A549 treated with AZD9567 at 1 μM for 4 hours (cell line): ENCODE data around the gene ZMYND15. TPM values are rescaled to one million over a fixed set of nuclear protein-coding genes. Genes with fewer than 3 reads are reported as not detected.

Experiments used
- total RNA-seq: library from RNA; stranded (reverse); fragments of 200-300 nt; extraction: Qiagen RNA extraction; gene quantifications from 5 replicates; pipeline ENCODE4 v1.2.3, GENCODE V29; 2022; ENCODE audit not compliant: insufficient read depth

Gene ZMYND15, protein sequence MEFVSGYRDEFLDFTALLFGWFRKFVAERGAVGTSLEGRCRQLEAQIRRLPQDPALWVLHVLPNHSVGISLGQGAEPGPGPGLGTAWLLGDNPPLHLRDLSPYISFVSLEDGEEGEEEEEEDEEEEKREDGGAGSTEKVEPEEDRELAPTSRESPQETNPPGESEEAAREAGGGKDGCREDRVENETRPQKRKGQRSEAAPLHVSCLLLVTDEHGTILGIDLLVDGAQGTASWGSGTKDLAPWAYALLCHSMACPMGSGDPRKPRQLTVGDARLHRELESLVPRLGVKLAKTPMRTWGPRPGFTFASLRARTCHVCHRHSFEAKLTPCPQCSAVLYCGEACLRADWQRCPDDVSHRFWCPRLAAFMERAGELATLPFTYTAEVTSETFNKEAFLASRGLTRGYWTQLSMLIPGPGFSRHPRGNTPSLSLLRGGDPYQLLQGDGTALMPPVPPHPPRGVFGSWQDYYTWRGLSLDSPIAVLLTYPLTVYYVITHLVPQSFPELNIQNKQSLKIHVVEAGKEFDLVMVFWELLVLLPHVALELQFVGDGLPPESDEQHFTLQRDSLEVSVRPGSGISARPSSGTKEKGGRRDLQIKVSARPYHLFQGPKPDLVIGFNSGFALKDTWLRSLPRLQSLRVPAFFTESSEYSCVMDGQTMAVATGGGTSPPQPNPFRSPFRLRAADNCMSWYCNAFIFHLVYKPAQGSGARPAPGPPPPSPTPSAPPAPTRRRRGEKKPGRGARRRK
- 0.38 to 0.73 TPM (median 0.53 TPM) in 4 of 5 replicates, not detected in the other for total RNA-seq

DNA sequence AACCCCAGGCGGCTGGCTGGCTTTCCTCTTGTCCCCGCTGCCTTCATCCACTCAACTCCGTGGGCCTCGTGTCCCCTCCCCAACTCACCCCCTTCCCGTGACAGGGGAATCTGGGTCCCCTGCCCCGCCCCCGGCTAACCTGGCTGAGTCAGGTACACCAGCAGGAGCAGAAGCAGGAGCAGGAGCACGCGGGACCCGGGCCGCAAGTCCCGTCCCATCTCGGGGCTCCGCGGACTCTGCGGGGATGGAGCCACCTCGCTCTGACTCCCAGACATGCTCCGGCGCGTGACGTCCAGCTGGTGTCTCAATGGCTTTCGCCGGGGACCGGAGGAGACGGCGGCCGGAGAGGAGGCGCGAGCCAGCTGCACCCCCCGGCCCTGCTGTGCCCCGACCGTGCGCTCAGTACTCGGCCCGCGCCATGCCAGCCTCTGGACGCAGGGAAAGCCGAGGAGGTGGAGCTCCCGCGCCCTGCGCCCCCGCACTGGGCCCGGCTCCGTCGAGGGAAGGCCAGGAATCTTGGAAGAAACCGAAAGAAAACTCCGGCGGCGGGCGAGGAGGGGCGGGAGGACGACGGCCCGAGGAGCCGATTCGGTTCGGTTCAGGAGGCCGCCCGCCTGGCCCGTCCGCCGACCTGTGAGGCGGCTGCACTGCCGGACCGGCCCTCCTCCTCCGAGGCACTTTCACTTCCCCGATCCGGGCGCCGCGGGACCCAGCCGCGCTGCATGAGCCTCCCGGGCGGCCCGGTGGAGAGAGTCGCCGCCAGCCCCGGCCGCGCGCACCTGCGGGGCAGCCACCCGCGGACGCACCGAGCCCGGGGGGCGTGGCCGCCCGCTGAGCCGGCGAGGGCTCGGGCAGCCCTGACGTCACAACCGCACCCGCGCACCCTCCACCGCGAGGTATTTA lies at the start of gene ZMYND15, which contains the start of gene CXCL16:
ZMYND15 (plus strand) TSS at position 712 of the 903 bp plus-strand sequence. CDS start 716 bp downstream, outside the sequence.
CXCL16 (minus strand) TSS at position 807 of the 903 bp plus-strand sequence; CDS start at position 218, 589 bp downstream.

DNA sequence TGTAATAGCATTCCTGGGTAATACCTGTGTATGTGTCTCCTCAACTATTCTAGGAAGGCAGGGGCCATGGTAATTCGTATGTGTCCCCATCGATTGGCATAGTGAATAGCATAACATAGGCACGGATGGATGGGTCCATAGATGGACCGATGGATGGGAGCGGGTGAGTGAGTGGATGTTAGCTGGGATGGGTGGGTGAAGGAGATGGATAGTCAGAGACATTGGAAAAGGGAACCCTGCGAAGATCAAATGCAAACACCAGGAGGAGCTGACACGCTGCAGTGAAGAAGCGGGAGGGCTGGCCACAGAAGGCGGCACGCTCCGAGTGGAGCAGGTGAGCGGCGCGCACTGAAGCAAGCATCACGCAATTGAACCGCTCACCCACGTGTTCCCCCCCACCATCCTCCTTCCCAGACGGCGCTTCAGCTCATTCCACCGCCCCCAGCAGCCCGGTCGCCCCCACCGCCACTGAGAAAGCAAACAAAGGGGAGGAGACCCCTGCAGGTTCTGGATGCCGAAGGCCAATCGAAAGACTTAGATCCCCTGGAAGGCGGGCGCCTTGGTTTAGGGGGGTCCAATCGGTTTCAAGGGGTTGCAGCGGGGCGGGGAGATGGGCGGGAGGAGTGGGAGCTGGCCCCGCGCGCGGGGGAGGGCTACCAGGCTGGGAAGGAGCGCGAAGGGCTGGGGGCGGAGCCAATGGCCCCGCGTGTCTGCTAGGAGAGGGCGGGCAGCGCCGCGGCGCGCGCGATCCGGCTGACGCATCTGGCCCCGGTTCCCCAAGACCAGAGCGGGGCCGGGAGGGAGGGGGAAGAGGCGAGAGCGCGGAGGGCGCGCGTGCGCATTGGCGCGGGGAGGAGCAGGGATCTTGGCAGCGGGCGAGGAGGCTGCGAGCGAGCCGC lies 29.6 kb upstream of the ZMYND15 start, which contains the start of gene ARRB2:
ARRB2 (plus strand) TSS at position 839 of the 899 bp plus-strand sequence. CDS start 90 bp downstream, outside the sequence.

DNA sequence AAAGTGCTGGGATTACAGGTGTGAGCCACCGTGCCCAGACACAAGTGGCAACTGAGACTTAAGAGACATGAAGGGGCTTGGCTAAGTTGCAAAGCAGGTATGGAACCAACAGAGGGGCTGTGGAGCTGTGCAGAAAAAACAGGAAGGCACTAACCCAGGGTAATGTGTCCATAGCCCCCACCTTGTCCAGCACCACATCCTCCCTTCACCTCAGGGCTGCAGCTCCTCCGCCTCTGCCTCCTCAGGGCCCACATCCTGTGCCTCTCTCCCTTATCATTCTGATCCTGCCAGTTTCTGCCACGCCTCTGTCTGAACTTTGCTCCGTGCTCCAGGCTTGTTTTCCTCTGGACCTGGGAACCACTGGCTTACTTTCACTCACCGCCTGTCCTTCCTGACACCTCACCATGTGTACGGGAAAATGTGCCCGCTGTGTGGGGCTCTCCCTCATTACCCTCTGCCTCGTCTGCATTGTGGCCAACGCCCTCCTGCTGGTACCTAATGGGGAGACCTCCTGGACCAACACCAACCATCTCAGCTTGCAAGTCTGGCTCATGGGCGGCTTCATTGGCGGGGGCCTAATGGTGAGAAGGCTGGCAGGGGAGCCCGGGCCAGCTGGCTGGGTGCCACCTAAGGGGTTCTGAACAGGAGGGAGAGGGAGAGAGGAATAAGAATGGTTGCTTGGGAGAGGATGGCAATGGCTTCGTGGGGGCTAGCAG lies 32.0 kb downstream of the ZMYND15 start, which contains the start of gene TM4SF5:
TM4SF5 (plus strand) TSS at position 368 of the 716 bp plus-strand sequence; CDS start at position 405, 37 bp downstream.

DNA sequence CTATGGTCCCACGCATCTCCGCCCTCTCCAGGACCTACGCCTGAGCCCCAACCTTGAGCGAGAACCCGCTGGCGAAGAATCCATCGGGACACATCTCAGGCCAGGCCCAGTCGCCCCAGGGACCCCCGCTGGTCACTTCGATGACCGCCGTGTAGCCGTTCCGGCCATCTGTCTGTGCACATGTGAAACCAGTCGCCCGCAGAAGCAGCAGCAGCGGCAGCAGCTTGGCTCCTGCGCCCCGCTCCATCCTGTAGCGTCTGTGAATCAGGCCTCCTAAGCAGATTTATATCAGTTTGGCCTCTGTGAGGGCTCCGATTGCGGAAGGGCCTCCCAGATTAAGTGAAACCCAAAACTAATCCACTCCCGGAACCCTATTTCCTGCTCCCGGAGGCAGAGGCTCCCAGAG lies 46.5 kb downstream of the ZMYND15 start, which contains the start of gene VMO1:
VMO1 (minus strand) TSS at position 259 of the 406 bp plus-strand sequence; CDS start at position 247, 12 bp downstream.

DNA sequence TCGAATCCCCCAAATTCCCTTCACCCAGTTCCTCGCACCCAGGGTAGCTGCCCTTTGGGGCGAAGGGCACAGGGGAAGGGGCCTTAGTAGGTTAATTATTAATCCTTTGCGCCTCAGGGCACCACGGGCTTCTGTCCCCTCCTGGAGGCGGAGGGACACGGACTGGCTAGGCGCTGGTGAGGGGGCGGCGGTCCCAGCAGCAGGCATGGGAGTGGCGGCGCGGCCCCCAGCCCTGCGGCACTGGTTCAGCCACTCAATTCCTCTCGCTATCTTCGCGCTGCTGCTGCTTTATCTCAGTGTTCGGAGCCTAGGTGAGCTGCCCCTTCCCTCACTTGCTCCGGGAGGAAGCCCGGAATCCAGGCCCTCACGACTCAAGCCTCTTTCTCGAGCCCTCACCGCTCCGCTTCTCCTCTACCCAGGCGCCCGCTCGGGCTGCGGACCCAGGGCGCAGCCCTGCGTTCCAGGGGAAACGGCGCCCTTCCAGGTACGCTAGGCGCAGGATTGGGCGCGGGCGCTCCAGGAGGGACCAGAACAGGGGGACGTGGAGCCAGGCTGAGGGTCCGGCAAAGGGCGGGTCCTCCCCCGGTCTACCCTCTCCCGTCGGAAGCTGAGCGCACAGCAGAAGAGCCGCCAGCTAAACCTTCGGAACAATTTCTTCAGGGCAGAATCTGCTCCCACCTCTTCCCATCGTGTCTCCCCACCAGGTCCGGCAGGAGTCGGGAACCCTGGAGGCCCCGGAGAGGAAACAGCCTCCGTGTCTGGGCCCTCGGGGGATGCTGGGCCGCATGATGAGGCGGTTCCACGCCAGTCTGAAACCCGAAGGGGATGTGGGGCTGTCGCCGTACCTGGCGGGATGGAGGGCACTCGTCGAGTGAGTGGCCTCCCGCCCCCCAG lies 49.4 kb downstream of the ZMYND15 start, which contains the start of gene GLTPD2:
GLTPD2 (plus strand) TSS at position 158 of the 894 bp plus-strand sequence; CDS start at position 206, 48 bp downstream.

Other genes with a start within 250 kb of the ZMYND15 start
- gene SPNS2, start 241.0 kb upstream of the ZMYND15 start, total RNA-seq: 3.8 to 12.9 TPM (median 10.5 TPM) in 5 replicates
- gene MYBBP1A, start 184.4 kb upstream of the ZMYND15 start, total RNA-seq: 81.1 to 113 TPM (median 101 TPM) in 5 replicates
- not detected in 5 replicates for gene GGT6, start 179.3 kb upstream of the ZMYND15 start, total RNA-seq
- gene SMTNL2, start 155.3 kb upstream of the ZMYND15 start, total RNA-seq: 0.25 to 0.81 TPM (median 0.39 TPM) in 4 of 5 replicates, not detected in the other
- 0.08 to 0.19 TPM (median 0.13 TPM) in 4 of 5 replicates, not detected in the other for gene ALOX15, start 98.2 kb upstream of the ZMYND15 start, total RNA-seq
- gene PELP1, start 35.7 kb upstream of the ZMYND15 start, total RNA-seq: 66.9 to 82.2 TPM (median 76.2 TPM) in 5 replicates
- gene ARRB2, start 29.2 kb upstream of the ZMYND15 start, total RNA-seq: 37.0 to 64.2 TPM (median 54.1 TPM) in 5 replicates
- gene MED11, start 8.4 kb upstream of the ZMYND15 start, total RNA-seq: 41.9 to 56.7 TPM (median 44.4 TPM) in 5 replicates
- gene CXCL16, start 95 bp downstream of the ZMYND15 start, total RNA-seq: 10.4 to 19.0 TPM (median 15.7 TPM) in 5 replicates
- 0.58 to 0.88 TPM (median 0.65 TPM) in 4 of 5 replicates, not detected in the other for gene TM4SF5, start 32.1 kb downstream of the ZMYND15 start, total RNA-seq
- 0.85 to 1.4 TPM (median 0.92 TPM) in 4 of 5 replicates, not detected in the other for gene VMO1, start 46.5 kb downstream of the ZMYND15 start, total RNA-seq
- 0.13 TPM in 1 of 5 replicates, not detected in the others for gene GLTPD2, start 49.1 kb downstream of the ZMYND15 start, total RNA-seq
- gene PSMB6, start 56.3 kb downstream of the ZMYND15 start, total RNA-seq: 404 to 505 TPM (median 496 TPM) in 5 replicates
- 16.4 to 29.9 TPM (median 27.4 TPM) in 5 replicates for gene PLD2, start 67.3 kb downstream of the ZMYND15 start, total RNA-seq
- gene MINK1, start 93.5 kb downstream of the ZMYND15 start, total RNA-seq: 43.4 to 60.9 TPM (median 59.8 TPM) in 5 replicates
- gene C17orf107, start 159.7 kb downstream of the ZMYND15 start, total RNA-seq: 0.33 to 0.38 TPM (median 0.34 TPM) in 4 of 5 replicates, not detected in the other
- 0.08 to 0.17 TPM (median 0.09 TPM) in 4 of 5 replicates, not detected in the other for gene CHRNE, start 163.3 kb downstream of the ZMYND15 start, total RNA-seq
- gene GP1BA, start 192.4 kb downstream of the ZMYND15 start, total RNA-seq: not detected in 5 replicates
- 64.9 to 73.6 TPM (median 71.0 TPM) in 5 replicates for gene SLC25A11, start 200.2 kb downstream of the ZMYND15 start, total RNA-seq
- 92.1 to 135 TPM (median 115 TPM) in 5 replicates for gene RNF167, start 200.4 kb downstream of the ZMYND15 start, total RNA-seq
- 1,940 to 2,758 TPM (median 2,664 TPM) in 5 replicates for gene PFN1, start 208.7 kb downstream of the ZMYND15 start, total RNA-seq
- gene ENO3, start 211.3 kb downstream of the ZMYND15 start, total RNA-seq: 28.4 to 52.6 TPM (median 44.9 TPM) in 5 replicates
- 61.2 to 77.6 TPM (median 74.1 TPM) in 5 replicates for gene SPAG7, start 228.0 kb downstream of the ZMYND15 start, total RNA-seq
- 25.4 to 37.2 TPM (median 33.9 TPM) in 5 replicates for gene CAMTA2, start 247.8 kb downstream of the ZMYND15 start, total RNA-seq